Esophagus (tissue), 2 donors: ENCODE data around the gene CGB7. TPM values are rescaled to one million over a fixed set of nuclear protein-coding genes. Genes with fewer than 3 reads are reported as not detected.
"Not testable (repeated sequence)": the region's sequence is repeated elsewhere in the genome, so short reads cannot be mapped to it uniquely, and the experiment has no call there.

Experiments
- H3K27ac ChIP-seq, 2 donors: one replicate each; pipeline ENCODE4 v1.5.1; 2013; ENCODE audit warnings: low read depth in 2 of 2, mild to moderate bottlenecking in 2 of 2, inconsistent platforms in 1 of 2, low read length in 1 of 2, moderate library complexity in 1 of 2
- H3K27me3 ChIP-seq, 2 donors: one replicate each; pipeline ENCODE4 v1.6.1; 2013; ENCODE audit warnings: low read length in 2 of 2, control low read depth in 1 of 2, mild to moderate bottlenecking in 1 of 2; ENCODE audit not compliant: insufficient read depth in 2 of 2, control insufficient read depth in 1 of 2
- H3K36me3 ChIP-seq, 2 donors: one replicate each; pipeline ENCODE4 v1.6.1; 2013; ENCODE audit warnings: low read length in 1 of 2; ENCODE audit not compliant: control insufficient read depth in 2 of 2, insufficient read depth in 2 of 2
- H3K4me1 ChIP-seq, 2 donors: one replicate each; pipeline ENCODE4 v1.6.1; 2013; ENCODE audit warnings: low read length in 1 of 2; ENCODE audit not compliant: control insufficient read depth in 2 of 2, insufficient read depth in 2 of 2
- H3K4me3 ChIP-seq, 2 donors: one replicate each; pipeline ENCODE4 v1.5.1; 2013; ENCODE audit warnings: low read length in 2 of 2, mild to moderate bottlenecking in 2 of 2, low read depth in 1 of 2, moderate library complexity in 1 of 2
- H3K9me3 ChIP-seq, 2 donors: one replicate each; pipeline ENCODE4 v1.6.1; 2013; ENCODE audit warnings: mild to moderate bottlenecking in 2 of 2, low read depth in 1 of 2, low read length in 1 of 2, moderate library complexity in 1 of 2; ENCODE audit not compliant: control insufficient read depth in 2 of 2, insufficient read depth in 1 of 2
- WGBS, 2 donors: extraction: QIAGEN DNeasy Blood & Tissue Kit; methylation state at CpG; one replicate each; pipeline ENCODE4 v1.1.7; 2013; 5-methylcytosine and 5-hydroxymethylcytosine counted together
- polyA plus RNA-seq, 2 donors: library from polyadenylated mRNA; stranded (reverse); fragments of 200-250 nt; gene quantifications; one replicate each; pipeline ENCODE4 v1.2.3, GENCODE V29; 2013
- donor health status: healthy with polysubstance abuse.
- donor health status: Bipolar disorder and iron deficiency.

CGB7 gene
- polyA plus RNA-seq, 2 donors: 1.4 to 3.5 TPM

DNA sequence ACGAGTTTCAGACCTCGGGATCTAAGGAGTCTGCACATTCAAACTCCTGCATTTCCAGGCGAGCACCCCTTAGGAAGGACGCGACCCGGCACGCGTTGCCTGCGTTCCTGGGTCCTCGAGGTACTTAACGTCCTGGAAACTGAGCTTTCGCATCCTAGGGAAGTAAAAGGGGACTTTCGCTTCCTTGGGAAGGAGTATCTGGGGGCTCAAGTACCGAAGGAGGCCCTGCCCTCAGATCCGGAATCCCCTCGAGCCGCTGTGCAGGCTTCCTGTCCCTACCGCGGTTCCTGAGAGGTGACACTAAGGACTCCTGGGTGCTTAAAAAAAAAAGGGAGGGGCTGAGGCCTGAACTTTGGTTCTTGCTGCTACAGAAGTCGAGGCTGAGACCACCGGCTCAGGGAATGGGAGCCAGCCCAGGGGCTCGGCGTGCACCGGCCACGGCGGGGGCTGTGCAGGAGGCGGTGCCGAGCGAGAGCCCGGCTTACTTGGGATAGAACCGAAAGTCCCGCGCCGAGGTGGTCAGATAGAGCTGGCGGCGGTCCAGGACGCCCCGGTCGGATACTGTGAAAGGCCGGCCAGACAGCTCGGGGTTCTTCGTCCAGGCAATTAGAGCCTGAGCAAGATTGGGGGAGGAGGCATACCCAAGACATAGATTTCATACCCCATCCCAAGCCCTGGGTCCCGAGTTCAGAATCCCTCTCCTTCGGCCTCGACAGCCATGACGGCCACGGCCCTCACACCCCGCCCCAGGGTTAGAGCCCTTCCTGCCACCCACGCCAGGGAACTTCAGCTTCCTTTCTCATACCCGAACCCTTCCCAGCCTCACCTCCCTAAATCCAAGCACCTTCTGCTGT lies 38.9 kb downstream of the CGB7 start:
- not testable (repeated sequence) for H3K27me3 ChIP-seq, H3K27ac ChIP-seq, H3K4me1 ChIP-seq, H3K9me3 ChIP-seq
- H3K36me3 ChIP-seq: peaks cover 4 to 22% of the 10 kb centered on the region in 2 donors
- H3K4me3 ChIP-seq: peak overlapping the region; percentile 22 to 37
- WGBS, 2 donors: 3 to 7% methylated on average over 46 to 50 of the region's 50 CpGs

DNA sequence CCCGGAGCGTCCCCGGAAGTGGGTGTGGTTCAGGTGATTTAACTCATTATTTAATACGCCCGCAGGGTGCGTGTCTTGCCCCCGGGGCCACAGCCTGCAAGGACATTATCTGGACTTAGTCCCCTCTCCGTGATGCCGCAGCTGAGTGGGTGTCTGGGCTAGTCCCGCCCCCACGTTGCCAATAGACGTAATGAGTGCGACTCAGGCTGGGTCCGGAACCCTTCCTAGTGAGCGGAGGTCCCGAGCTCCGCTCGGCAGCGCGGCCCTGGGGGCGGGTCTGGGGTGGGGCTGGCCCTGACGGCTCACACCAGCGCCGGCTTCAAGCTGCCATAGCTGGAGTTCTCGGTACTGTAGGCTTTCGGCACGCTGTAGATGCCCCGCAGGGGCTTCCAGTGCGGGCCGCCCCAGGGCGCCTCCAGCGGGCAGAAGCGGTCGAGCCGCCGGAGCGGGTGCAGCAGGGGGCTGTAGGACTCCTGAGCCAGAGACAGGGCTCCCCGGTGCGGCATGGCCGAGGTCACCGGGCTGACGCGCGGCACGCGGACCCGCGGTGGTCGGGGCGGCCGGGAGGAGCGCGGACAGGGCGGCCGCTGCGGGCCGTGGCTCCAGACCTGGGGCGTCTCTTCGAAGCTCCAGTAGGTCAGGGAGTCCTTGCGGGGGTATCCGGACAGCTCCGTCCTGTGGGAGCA lies 39.7 kb downstream of the CGB7 start:
- peaks cover 4 to 22% of the 10 kb centered on the region in 2 donors for H3K36me3 ChIP-seq
- whole genome bisulfite sequencing, 2 donors: 0 to 1% methylated on average over 61 to 62 of the region's 62 CpGs
- peak overlapping the region; percentile 22 to 29 for H3K4me3 ChIP-seq
- H3K4me1 ChIP-seq: peaks cover 2 to 7% of the 10 kb centered on the region in 2 donors
- H3K27me3 ChIP-seq: no peaks in the 10 kb centered on the region
- peaks cover 0 to 2% of the 10 kb centered on the region in 2 donors for H3K9me3 ChIP-seq
- no peak overlapping the region for H3K27ac ChIP-seq

DNA sequence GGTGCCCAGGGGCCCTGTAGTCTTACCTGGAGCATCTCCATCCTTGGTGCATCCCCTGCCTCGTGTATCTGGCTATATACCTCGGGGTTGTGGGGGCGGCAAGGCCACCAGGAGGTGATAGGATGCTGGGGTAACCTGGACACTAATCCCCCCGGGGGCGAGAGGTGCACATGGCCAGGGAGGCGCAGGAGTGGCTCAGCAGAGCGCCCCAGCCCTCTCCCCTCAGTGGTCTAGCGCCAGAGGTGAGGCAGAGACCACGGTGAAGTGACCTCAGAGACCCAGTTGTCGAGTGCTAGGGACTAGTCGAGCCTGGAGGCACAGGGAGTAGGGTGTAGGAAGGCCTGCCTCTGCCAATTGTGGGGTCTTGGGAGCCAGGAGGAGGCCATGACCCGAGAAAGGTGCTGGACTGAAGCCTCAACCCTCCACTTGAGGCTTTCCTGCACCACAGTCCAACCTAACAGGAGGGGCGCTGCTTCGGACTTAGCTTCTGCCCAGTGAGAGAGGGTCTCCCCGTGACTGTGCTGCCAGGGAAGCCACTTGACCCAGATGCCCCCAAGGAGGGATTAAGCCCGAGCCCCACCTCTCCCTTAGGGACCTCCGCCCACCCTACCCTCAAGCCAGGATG lies 40.4 kb downstream of the CGB7 start, which contains the start of gene LHB:
Gene LHB (minus strand): TSS at position 51 of the 625 bp plus-strand sequence. CDS start 10 bp downstream, at position 41.
- Histone ChIP-seq H3K27ac (no peak within 1 kb of the TSS), H3K36me3 (peaks cover 4 to 22% of the 10 kb centered on the region in 2 donors), H3K27me3 (no peaks in the 10 kb centered on the region), H3K4me1 (peaks cover 2 to 7% of the 10 kb centered on the region in 2 donors), H3K9me3 (peaks cover 0 to 2% of the 10 kb centered on the region in 2 donors), H3K4me3 (peak within 1 kb of the TSS; percentile 22 to 29)
- 67 to 68% methylated on average over 17 of the region's 17 CpGs for WGBS, 2 donors

DNA sequence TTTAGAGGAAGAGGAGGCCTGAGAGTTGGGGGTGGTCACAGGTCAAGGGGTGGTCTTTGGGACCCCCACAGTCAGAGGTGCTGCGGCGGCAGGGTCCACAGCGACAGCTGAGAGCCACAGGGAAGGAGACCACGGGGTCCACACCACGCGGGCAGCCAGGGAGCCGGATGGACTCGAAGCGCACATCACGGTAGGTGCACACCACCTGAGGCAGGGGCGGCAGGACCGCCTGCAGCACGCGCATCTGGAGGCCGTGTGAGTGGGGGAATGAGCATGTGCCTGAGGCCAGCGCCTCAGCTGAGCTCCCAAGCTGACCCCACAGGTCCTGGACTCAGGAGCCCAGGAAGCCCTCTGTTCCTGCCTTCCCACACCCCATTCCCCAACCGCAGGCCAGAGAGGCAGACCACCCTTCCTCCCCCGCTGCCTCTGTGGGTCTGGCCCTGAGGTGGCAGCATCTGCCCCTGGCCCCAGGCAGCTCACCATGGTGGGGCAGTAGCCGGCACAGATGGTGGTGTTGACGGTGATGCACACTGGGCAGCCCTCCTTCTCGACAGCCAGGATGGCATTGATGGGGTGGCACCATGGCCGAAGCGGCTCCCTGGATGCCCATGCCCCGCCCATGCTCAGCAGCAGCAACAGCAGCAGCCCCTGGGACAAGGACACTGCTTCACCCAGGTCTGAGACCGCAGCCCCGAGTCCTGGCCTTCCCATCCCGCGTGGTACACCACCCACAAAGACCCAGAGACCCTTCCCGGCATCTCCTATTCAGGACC lies 41.3 kb downstream of the CGB7 start:
- Histone ChIP-seq H3K4me1 (peaks cover 2 to 7% of the 10 kb centered on the region in 2 donors), H3K36me3 (peaks cover 4 to 30% of the 10 kb centered on the region in 2 donors), H3K4me3 (no peak overlapping the region), H3K27me3 (no peaks in the 10 kb centered on the region), H3K9me3 (peaks cover 0 to 2% of the 10 kb centered on the region in 2 donors), H3K27ac (no peak overlapping the region)
- WGBS, 2 donors: 87 to 93% methylated on average over 24 to 27 of the region's 29 CpGs

DNA sequence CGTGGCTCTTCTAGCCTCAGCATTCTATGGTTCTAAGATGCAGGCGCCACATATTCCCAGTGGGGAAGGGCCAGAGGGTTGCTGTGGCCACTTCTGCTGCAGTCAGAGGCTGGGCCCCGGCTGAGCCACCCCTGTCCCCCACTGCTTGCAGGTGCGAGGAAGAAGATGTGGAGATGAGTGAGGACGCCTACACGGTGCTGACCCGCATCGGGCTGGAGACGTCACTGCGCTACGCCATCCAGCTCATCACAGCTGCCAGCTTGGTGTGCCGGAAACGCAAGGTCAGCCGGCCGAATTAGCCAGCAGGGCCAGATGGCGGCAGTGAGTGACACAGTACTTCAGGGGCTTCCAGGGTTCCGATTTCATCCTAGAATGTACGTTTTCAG lies 42.7 kb downstream of the CGB7 start:
- Histone ChIP-seq H3K9me3 (no peaks in the 10 kb centered on the region), H3K4me3 (no peak overlapping the region), H3K4me1 (peaks cover 2 to 7% of the 10 kb centered on the region in 2 donors), H3K36me3 (peaks cover 4 to 41% of the 10 kb centered on the region in 2 donors), H3K27me3 (no peaks in the 10 kb centered on the region), H3K27ac (no peak overlapping the region)
- 90 to 96% methylated on average over 18 of the region's 18 CpGs for WGBS, 2 donors

DNA sequence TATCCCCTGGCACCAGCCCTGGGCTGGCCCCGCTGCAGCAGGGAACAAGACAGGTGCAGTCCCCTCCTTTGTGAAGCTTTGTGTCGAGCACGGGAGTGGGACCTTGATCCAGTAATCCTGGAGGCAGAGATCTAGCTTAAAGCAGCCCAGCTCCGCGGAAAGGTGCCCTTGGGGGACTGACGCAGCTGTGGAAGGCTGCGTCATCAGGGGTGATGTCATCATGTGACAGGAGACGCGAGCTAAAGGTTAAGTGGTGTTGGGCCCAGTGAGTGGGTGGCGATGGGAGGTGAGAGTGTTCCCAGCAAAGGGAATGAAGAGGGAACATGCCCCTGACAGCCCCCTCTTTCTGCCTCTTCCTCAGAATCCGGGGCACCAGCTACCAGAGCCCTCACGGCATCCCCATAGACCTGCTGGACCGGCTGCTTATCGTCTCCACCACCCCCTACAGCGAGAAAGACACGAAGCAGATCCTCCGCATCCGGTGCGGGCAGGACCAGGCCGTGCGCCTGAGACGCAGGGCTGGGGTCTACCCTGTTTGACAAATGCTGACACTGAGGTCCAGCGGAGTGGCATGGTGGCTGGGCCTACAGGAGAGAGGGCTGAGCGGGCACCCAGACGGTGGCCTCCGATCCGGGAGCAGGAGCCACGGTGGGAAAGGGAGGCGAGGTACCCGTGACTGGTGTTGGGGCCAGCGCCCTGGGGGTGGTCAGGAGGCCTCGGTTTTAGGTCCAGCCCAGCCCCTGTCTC lies 43.3 kb downstream of the CGB7 start:
- H3K36me3 ChIP-seq: peaks cover 4 to 46% of the 10 kb centered on the region in 2 donors
- H3K4me3 ChIP-seq: no peak overlapping the region
- H3K9me3 ChIP-seq: no peaks in the 10 kb centered on the region
- H3K27ac ChIP-seq: no peak overlapping the region
- no peaks in the 10 kb centered on the region for H3K27me3 ChIP-seq
- H3K4me1 ChIP-seq: peaks cover 2 to 7% of the 10 kb centered on the region in 2 donors
- WGBS, 2 donors: 88 to 89% methylated on average over 32 of the region's 32 CpGs

DNA sequence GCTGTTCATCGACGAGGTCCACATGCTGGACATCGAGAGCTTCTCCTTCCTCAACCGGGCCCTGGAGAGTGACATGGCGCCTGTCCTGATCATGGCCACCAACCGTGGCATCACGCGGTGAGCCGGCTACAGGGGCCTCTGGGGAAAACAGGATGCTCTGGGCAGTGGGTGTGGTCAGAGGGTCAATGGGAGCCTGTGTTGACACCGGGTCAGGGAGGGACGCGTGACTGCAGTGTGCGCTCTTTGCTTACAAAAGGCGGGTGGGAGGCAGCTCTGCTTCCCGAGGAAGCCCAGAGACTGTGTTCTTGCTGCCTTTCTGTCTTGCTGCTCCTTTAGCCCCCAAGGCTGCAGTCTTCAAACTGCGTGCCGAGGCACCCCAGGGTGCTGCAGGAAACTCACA lies 46.4 kb downstream of the CGB7 start:
- H3K27me3 ChIP-seq: no peaks in the 10 kb centered on the region
- H3K27ac ChIP-seq: no peak overlapping the region
- no peaks in the 10 kb centered on the region for H3K4me1 ChIP-seq
- H3K9me3 ChIP-seq: no peaks in the 10 kb centered on the region
- peaks cover 12 to 57% of the 10 kb centered on the region in 2 donors for H3K36me3 ChIP-seq
- WGBS, 2 donors: 89 to 91% methylated on average over 17 of the region's 17 CpGs
- H3K4me3 ChIP-seq: no peak overlapping the region

DNA sequence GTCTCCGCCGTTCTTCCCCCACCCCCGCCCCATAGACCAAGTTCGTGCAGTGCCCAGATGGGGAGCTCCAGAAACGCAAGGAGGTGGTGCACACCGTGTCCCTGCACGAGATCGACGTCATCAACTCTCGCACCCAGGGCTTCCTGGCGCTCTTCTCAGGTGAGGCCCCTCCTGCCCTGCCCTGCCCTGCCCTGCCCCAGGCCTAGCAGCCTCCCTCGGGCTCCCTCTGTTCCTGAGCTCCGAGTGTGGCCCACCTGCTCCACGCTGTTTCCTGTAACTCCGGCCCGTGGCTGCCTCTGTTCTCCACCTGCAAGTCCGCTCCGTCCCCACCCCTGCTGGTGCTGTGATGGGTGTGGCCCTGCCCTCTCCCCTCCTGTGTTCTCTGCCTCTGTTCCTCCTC lies 47.1 kb downstream of the CGB7 start:
- 89 to 91% methylated on average over 18 of the region's 18 CpGs for WGBS, 2 donors
- Histone ChIP-seq H3K27ac (no peak overlapping the region), H3K36me3 (peaks cover 13 to 55% of the 10 kb centered on the region in 2 donors), H3K4me3 (no peak overlapping the region), H3K27me3 (no peaks in the 10 kb centered on the region), H3K9me3 (no peaks in the 10 kb centered on the region), H3K4me1 (no peaks in the 10 kb centered on the region)
